Subcutaneous adipose tissue (tissue), 4 donors: ENCODE results near the gene ACTR8. TPM values are rescaled to one million over a fixed set of nuclear protein-coding genes. Genes with fewer than 3 reads are reported as not detected.

Source experiments
- total RNA-seq, 4 donors: library from RNA; depleted of rRNA; stranded (reverse); fragments of >200 nt; gene quantifications; one replicate each; pipeline ENCODE4 v1.1.0, GENCODE V29; 2016
- TF ChIP-seq, protein P1 (sequence below): fragments of 450-650 bp; IDR thresholded peaks from one replicate; pipeline ENCODE4 v1.5.1; 2016; ENCODE audit warnings: low read depth, mild to moderate bottlenecking, control low read depth, antibody characterized with exemption, moderate library complexity

ACTR8 gene
- total RNA-seq, 4 donors from 2014 or later, result 11.7 to 28.9 (median 25.0) TPM

DNA sequence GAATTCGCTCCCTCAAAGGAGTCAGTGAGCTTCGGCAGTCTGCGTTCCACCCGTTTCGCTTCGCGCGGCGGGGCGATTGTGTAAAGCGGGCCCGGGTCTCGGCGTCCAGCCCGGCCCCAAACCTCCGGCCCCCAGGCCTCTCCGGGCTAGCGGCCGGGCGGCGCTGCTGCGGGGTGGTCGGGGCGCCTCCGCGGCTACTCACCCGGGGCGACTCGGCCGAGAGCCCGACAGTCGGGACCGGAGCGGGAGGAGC is 36.1 kb downstream of the ACTR8 start:
- TF ChIP-seq, protein P1, sequence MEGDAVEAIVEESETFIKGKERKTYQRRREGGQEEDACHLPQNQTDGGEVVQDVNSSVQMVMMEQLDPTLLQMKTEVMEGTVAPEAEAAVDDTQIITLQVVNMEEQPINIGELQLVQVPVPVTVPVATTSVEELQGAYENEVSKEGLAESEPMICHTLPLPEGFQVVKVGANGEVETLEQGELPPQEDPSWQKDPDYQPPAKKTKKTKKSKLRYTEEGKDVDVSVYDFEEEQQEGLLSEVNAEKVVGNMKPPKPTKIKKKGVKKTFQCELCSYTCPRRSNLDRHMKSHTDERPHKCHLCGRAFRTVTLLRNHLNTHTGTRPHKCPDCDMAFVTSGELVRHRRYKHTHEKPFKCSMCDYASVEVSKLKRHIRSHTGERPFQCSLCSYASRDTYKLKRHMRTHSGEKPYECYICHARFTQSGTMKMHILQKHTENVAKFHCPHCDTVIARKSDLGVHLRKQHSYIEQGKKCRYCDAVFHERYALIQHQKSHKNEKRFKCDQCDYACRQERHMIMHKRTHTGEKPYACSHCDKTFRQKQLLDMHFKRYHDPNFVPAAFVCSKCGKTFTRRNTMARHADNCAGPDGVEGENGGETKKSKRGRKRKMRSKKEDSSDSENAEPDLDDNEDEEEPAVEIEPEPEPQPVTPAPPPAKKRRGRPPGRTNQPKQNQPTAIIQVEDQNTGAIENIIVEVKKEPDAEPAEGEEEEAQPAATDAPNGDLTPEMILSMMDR, result no peak

DNA sequence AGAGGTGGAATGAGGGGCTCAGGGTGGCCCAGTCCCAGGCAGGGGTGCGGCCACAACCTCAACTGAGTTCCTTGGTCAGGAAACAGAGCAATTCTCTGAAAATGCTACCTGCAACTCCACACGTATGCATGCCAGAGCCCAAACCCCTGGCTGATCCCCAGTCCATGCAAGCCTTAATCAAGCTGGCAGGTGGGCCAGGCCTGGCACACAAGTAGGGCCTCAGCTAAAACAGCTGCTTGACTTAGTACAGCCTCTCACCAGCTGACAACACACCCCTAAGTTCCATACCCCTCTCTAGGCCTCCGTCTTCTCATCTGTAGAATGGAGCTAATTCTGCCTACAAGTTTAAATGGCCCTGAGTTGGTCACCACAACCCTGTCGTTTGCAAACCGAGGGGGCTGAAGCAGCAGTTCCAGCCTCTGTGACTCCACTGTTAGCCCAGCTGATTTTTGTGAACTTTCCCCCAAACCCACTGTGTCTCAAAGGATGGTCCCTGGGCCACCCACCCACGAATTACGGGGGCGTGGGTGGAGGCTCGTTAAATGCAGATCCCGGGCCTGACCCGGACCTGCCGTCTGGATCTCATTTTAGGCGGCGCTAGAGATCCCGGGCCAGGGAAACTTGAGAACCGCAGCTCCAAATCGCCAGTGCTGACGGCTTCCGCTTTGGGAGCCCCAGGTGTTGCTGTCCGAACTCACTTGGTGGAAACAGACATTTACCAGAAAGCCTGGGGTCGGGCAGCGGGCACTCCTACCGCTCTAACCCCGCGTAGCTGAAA is 36.7 kb downstream of the ACTR8 start:
- TF ChIP-seq, protein P1, result no peak

DNA sequence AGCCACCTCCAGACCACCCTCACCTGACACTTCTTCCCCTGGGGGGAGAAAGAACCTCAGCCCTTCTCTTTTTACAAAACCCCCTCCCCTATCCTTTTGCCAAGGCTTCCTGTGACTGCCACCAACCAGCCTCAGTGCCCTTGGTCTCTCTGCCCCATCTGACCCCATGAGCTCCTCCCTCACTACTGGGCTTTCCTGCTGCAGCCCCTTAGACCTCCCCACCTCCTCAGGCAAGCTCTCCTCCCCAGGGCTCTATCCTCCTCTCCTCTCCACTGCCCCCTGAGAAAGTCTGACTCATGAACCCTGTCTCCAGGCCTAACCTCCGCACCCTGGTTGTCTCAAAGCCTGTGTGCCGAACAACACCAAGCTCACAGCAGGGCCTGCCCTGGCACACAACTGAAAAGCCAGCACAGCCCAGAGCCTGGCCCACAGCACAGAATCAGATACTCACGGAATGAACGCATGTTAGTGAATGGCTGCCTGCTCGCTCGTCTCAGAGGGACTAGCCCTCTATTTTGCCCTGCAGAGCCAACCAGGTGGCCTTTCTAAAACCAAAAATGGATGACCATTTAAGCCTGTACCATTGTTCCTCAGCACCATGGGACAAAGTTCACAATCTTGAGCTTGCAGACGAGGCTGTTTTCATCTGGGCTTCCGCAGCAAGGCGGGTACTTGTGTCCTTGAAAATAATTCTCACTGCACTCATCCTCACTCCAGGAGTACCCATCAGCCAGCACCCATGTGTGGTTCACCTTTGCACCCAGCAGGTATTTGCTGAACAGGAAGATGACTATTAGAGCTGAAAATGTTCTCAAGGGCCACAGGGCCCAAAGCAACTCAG is 37.5 kb downstream of the ACTR8 start:
- TF ChIP-seq, protein P1, result no peak

DNA sequence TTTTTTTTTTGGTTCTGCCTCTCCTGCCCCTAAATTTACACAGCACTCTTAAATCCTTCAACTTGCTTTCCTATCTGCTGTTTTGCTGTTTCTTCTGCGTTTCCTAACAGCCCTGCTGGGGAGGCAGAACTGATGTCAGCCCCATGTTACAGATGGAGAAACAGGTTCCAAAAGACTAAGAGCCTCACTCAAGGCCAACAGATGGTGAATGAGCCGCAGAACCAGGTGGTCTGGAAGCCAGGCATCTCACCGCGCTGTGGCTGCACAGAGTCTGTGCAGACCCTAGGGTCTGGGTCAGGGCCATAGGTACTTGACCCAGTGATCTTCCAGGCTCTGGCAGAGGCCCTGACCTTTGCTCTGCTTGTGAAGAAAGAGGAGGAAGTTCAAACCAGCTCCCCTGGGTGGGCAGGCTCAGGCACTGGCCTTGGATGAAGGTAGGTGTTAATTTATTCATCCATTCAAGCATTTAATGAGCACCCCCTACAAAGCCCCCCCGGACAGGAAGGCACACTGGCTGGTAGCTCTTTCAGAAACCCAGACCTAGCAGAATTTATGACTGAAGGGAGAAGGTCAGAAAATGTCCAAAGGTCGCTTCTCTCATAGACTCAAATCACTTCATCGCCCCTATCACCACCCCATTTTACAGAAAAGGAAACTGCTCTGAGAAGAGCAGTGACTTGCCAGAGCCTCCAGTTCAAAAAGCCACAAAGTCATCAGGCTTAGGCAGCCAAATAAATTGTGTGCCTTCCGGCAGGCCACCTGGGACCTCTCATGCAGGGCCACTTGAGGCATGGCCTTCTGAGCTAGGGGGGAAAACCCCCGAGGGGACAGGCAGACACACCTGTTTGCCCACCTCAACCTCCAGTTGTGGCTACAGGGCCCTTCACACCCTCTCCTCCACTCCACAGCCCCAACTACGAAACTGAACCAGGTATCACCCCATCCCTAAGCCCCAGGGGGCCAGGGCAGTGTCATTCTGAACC is 38.5 kb downstream of the ACTR8 start:
- TF ChIP-seq, protein P1, result no peak

DNA sequence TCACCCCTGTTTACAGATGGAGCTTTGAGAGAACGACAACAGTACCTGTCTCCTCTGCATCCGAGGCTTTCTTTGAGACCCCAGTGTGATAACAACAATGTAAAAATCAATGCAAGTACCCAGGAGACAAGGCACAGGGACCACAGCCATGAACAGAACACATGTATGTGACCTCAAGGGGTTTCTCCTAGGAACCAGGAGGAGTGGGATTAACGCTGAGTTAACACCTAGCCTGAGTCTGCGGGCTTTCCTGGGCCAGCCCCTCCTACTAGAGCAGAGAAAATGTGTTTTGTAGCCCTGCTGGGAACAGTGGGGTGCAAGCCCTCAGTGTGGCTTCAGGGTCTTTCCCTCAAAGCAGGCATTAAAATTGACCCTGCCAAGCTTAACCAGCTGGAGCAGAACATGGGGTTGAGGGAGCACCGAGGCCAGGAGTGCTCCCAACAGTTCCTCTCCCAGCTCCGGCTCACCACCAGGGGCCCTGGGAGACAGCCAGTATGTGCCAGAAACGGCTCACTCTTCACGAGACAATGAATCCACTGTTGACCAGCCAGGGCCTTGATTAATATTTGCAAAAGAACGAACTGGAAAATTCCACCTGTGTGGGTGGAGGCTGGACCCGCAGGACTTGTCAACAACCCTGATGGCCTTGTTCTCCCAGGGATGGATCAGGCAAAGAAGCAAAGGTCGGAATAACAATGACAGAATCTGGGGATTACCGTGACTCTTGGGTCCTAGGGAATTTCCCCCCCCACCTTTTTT is 39.3 kb downstream of the ACTR8 start:
- TF ChIP-seq, protein P1, result no peak

DNA sequence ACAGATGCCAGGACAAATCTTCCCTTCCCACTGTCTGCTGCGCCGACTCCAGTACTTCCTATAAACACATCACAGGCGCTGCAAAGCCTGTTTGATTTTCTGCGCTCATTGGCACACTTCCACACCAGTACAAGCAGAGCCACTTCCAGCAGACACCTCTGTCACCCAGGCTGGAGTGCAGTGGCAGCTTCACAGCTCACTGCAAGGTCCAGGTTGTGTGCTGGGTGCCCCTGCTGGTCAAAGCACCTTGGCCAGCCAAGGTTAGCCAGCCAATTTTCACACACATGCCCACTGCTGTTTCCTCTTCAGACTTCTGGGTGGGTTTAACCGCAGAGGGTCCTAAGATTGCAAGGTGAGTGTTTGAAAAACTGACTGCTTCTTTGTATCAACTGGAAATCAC is 40.7 kb downstream of the ACTR8 start:
- TF ChIP-seq, protein P1, result no peak
